Measurements from ENCODE around the gene LMBR1L.
"Not testable (repeated sequence)": the region's sequence is repeated elsewhere in the genome, so short reads cannot be mapped to it uniquely, and the experiment has no call there.

The LMBR1L gene

DNA sequence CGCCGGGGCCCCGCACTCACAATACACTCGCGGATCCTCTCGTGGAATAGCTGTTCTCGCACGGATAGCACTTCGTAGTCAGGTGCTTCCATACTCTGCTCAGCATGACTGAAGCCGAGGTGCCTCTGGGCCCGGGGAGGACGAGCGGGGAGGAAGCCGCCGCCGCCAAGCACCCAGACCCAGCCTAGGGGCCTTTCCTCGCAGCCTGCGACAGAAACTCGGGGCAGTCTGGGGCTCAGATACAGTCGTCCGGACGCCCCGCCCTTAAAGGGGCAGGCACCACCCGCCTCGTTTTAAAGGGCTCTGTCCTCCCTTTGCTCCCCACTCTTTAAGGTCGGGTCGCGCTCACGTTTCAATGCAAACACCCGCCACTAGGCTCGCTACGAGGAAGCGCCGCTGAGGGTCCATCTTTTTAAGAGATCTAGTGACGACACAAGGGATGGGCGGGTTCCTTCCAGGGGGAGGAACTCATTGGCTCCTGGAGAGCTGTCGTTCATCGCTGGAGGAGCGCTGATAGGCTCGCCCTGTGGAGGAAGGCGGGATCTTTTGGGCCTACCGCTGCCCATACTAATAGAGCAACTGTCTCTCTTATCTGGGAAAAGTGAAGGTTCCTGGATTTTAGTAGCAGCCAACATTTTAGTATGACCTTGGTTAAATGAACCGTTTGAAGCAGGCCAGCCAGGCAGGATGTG is at the start of gene LMBR1L:
TSS of gene LMBR1L (minus strand) at position 384 of the 692 bp plus-strand sequence. CDS start at position 92, 292 bp downstream.
- peak; percentile 93 to 94 for DNase-seq

GRCh38 chr12:49160399-49160798 is 49.8 kb upstream of the LMBR1L start:
- DNase-seq, result no peak

- no peak for DNase-seq
Observed at GRCh38 chr12:49154221-49154620, 43.6 kb upstream of the LMBR1L start.

- DNase-seq, result no peak
Observed at GRCh38 chr12:49147384-49147783, 36.7 kb upstream of the LMBR1L start.

- no peak for DNase-seq
Observed at GRCh38 chr12:49146406-49146805, 35.8 kb upstream of the LMBR1L start.

- no peak for DNase-seq
Observed at GRCh38 chr12:49144384-49144783, 33.7 kb upstream of the LMBR1L start.

- DNase-seq, result no peak
Observed at GRCh38 chr12:49138999-49139398, 28.4 kb upstream of the LMBR1L start.

GRCh38 chr12:49138587-49138986 is 27.9 kb upstream of the LMBR1L start:
- DNase-seq, result no peak

- DNase-seq, result no peak
Observed at GRCh38 chr12:49137476-49137875, 26.8 kb upstream of the LMBR1L start.

GRCh38 chr12:49136997-49137396 is 26.4 kb upstream of the LMBR1L start:
- not testable (repeated sequence) for DNase-seq

- no peak for DNase-seq
Observed at GRCh38 chr12:49133590-49133989, 22.9 kb upstream of the LMBR1L start.

- no peak for DNase-seq
Observed at GRCh38 chr12:49133014-49133413, 22.4 kb upstream of the LMBR1L start.

- DNase-seq, result no peak
Observed at GRCh38 chr12:49131894-49132461, 21.3 kb upstream of the LMBR1L start.

DNA sequence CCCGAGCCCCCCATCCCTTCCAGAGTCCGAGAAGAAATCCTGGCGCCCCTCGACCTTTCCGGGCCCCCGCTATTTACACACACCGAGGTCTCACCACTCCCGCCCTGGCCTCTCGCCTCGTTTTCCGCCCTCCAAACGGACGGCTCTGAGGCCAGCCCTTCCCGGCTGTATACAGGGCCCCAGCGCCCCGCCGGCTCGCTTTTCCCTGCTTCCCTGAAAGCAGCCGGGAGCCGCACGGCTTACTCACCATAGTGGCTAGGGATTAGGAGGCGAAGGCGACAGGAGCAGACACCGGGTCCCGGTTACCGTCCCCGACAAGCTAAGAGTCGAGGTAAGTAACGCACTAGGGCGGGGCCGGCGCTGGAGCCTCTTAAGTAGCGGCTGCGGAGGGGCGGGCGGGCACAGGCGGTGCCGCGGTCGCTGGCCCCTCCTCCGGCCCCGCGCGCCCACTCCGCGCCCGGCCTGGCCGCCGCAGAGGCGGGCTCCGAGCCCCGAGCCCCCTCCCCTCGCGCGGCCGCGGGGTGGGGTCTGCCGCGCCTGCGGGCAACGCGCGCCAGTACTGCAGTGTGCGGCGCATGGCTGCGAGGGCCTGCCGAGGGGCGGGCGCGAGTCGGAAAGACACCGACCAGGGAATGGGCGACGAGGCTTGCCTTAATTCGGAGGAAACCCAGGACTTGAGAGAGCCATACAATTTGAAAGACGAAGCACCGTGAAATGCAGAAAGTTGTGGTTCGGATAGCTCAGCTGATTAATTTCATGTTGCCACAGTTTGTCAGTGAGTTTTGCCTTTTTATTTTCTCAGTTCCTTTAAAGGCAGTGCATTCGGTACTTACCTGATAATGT is 20.6 kb upstream of the LMBR1L start, which contains the start of gene TUBA1B:
TSS of gene TUBA1B (minus strand) at position 345 of the 843 bp plus-strand sequence. CDS start at position 250, 95 bp downstream.
- DNase-seq, result peak; percentile 92

DNA sequence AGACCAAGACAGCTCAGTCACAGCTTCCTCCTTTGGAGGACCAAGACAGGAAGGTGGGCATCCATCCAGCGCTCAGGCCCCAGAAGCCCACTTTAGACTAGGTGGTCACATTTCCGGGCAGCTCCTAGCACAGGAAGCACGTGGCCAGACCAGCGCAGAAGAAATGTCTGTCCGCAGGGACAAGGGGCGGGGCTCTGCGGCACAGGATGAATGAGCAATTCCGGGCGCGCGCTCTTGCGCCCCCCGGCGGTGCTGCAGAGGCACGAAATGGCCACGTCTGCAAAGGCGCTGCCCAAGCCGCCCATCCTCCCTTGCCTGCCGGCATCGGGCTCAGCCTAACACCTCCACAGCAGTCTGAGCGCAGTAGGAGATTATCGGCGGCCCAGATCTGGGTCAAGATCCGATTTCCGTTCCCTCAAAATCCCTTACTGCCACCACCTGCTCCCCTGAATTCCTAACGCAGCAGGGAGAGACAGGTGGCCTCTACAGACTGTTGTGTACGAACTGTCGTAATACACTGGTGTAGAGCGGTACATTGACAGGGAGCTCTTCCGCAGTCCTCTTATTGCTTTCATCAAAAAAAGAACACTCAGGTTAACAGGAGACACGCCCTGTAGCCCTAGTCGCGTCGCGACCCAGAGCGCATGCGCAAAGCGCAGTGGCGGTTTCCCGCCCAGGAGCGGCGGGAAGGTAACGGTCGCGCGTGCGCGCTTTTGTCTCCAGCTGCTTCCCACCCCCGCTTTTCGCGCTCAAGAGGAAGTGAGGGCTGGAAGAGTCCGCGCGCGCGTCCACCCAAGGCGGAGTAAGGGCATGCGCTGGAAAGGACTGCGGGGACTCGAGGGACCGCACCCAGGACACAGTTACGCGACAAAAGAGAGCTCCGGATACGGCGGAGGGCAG is 19.8 kb upstream of the LMBR1L start:
- DNase-seq, result peak; percentile 92

GRCh38 chr12:49129332-49130150 is 18.9 kb upstream of the LMBR1L start:
- peak; percentile 24 to 26 for DNase-seq

- not testable (repeated sequence) for DNase-seq
Observed at GRCh38 chr12:49127971-49128370, 17.3 kb upstream of the LMBR1L start.

DNA sequence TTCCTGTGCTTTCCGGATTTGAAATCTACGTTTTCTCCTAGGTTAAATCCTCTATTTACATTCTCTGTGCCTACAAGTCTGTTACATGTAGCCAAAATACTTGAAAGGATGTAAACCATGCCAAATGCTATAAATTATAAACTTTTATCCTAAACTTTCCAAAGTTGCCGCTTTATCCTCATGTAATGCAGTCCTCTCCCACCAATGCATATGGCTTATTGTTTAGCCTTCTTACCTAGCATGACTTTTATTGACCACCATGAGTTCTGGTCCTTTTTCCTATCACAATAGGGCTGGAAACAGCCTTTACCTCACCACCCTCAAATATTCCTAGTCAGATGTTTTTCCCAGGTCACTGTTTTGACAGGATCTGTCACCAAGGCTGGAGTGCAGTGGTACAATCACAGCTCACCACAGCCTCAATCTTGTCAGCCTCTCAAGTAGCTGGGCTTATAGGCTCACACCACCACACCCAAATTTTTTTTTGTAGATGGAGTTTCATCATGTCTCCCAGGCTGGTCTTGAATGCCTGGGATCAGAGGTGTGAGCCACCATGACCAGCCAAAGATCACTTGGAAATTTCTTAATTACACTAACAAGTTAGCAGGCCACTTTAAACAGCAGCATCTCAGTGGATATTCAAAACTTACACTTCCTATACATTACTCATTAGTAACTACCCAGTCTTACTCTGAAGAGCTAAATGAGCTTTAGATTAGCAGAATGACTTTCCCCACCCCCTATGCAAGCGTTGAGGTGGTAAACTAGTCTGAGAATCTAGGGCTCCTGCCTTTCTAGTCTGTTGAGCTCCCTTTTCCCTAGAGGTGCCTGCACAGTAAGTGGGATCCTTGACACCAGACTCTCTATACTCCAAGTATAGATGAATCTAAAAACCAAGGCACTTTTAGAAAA is 16.5 kb upstream of the LMBR1L start:
- no peak for DNase-seq

DNA sequence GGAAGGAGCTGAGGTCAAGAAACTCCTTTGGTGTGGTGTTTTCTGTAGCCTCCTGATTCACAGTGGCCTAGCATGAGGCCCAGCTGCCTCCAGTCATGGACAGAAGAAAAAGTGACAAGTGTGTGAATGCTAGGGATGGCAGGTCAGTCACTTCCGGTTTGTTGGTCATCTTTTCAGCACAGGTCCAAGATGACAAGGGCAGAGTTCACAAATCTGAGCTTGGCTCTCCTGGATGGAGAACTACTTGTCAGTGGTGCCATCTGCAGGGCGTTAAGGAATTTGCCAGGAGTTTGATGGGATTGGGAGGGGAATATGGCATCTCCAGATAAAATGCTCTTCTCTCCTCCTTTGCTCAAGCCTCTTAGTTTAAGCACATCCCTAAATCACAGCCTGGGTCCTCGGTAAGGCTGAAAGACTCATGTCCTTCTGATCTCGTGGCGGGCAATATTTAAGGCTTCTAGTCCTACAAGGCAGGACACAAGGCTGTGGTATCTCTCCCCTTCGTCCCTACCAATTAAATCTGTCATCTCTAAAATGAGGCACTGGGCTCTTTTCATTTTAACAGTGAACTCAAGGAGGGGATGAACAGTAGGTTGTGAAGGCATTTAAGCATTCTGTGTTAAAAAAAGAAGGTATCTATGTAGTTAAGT is 10.5 kb upstream of the LMBR1L start:
- no peak for DNase-seq

GRCh38 chr12:49111206-49111605 is 559 bp upstream of the LMBR1L start:
- peak in 1 of 2 donors; percentile 37 for DNase-seq

All from stimulated activated CD4-positive, alpha-beta T cell treated with anti-CD3 and anti-CD28 coated beads, Interleukin-2, amount 100 ng/mL, for 24 hours (primary cell).